NT2/D1 (cell line): ENCODE data around the gene OVOL3.

ENCODE experiments used
- SUZ12 ChIP-seq: IDR thresholded peaks from 2 replicates; pipeline ENCODE4 v1.6.1; 2011; ENCODE audit not compliant: insufficient read length, insufficient read depth; ENCODE audit errors: extremely low read depth
- YY1 ChIP-seq: IDR thresholded peaks from 2 replicates; pipeline ENCODE4 v1.6.1; 2011; ENCODE audit not compliant: insufficient read length, insufficient read depth
- ZNF274 ChIP-seq: IDR thresholded peaks from 2 replicates; pipeline ENCODE4 v1.6.1; 2011; ENCODE audit warnings: mild to moderate bottlenecking, low read depth, low read length

DNA sequence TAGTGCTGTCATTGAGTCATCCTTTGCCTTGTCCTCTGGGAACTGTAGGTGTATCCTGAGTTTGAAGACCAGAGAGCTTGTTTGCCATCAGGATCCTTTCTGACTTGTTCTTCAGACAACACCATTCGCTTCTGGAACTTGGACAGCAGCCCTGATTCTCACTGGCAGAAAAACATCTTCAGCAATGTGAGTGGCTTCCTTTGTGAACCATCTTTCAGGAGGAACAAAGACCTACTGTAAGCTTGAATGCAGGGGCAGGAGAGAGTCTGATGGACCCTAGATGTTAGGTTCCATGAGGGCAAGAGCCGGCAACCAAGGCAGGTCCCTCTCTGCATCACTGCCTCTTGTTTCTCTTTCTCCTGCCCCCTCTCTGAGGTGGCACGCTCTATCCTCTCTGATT is 29.6 kb upstream of the OVOL3 start:
- TF ChIP-seq ZNF274 = no peak
- no peak for TF ChIP-seq YY1
- TF ChIP-seq SUZ12 = no peak
